ENCODE measurements around the gene CCNJ. TPM values are rescaled to one million over a fixed set of nuclear protein-coding genes. Genes with fewer than 3 reads are reported as not detected.

Gene CCNJ
- total and polyA plus RNA-seq, 2 of the 13 experiments (the other 11 are each of a cell fraction or from before 2014, with no cell fraction given) = 14.1 to 21.5 TPM

GRCh38 chr10:96089670-96090462 lies 46.5 kb downstream of the CCNJ start (continued):
- TF ChIP-seq ZXDC (CRISPR knock-in tag; IDR thresholded peaks at IDR 0.05) (no peak), SALL2 (CRISPR knock-in tag; IDR thresholded peaks at IDR 0.05) (peak; percentile 58), CHD2 (IDR thresholded peaks at IDR 0.05; ENCODE audit: low read depth, low read length) (peak; percentile 88), ZNF256 (CRISPR knock-in tag; conservative IDR thresholded peaks at IDR 0.05) (no peak), ZNF773 (CRISPR knock-in tag; IDR thresholded peaks at IDR 0.05; ENCODE audit: borderline replicate concordance) (peak; percentile 55; the same call in 1 of the 2 replicates), ZNF18 (CRISPR knock-in tag; IDR thresholded peaks at IDR 0.05; ENCODE audit: insufficient replicate concordance) (peak; percentile 87), ADNP (CRISPR knock-in tag; IDR thresholded peaks at IDR 0.05) (no peak), ZNF83 (CRISPR knock-in tag; IDR thresholded peaks at IDR 0.05; ENCODE audit: borderline replicate concordance) (no peak; the same call in 1 of the 2 replicates), GABPB1 (CRISPR knock-in tag; IDR thresholded peaks at IDR 0.05) (peak; percentile 99), ZNF296 (CRISPR knock-in tag; conservative IDR thresholded peaks at IDR 0.05) (no peak), FOSL2 (CRISPR knock-in tag; IDR thresholded peaks at IDR 0.05) (peak; percentile 56; the same call in 1 of the 2 replicates), HINFP (CRISPR knock-in tag; IDR thresholded peaks at IDR 0.05; ENCODE audit: low read depth) (no peak), POGZ (CRISPR knock-in tag; IDR thresholded peaks at IDR 0.05) (peak; percentile 100), ZNF234 (CRISPR knock-in tag; conservative IDR thresholded peaks at IDR 0.05) (no peak), SP2 (CRISPR knock-in tag; IDR thresholded peaks at IDR 0.05) (no peak), MAFF (IDR thresholded peaks at IDR 0.05; ENCODE audit: low read depth, low read length) (no peak), ISL2 (CRISPR knock-in tag; IDR thresholded peaks at IDR 0.05) (peak; percentile 27; the same call in 1 of the 2 replicates), ATF2 (CRISPR knock-in tag; IDR thresholded peaks at IDR 0.05) (peak; percentile 84; the same call in 1 of the 2 replicates), MLLT10 (CRISPR knock-in tag; IDR thresholded peaks at IDR 0.05) (no peak), NR3C1 (CRISPR knock-in tag; IDR thresholded peaks at IDR 0.05) (no peak), ZNF282 (IDR thresholded peaks at IDR 0.05; ENCODE audit: partially characterized antibody) (no peak), HOXA7 (CRISPR knock-in tag; IDR thresholded peaks at IDR 0.05) (no peak; the same call in 1 of the 2 replicates)

Data from HepG2 (cell line).